ENCODE data around the gene DLL3. TPM values are rescaled to one million over a fixed set of nuclear protein-coding genes. Genes with fewer than 3 reads are reported as not detected.
"Not testable (repeated sequence)": the region's sequence is repeated elsewhere in the genome, so short reads cannot be mapped to it uniquely, and the experiment has no call there.

DLL3 gene
- total RNA-seq, 4 donors from 2014 or later, result not detected

DNA sequence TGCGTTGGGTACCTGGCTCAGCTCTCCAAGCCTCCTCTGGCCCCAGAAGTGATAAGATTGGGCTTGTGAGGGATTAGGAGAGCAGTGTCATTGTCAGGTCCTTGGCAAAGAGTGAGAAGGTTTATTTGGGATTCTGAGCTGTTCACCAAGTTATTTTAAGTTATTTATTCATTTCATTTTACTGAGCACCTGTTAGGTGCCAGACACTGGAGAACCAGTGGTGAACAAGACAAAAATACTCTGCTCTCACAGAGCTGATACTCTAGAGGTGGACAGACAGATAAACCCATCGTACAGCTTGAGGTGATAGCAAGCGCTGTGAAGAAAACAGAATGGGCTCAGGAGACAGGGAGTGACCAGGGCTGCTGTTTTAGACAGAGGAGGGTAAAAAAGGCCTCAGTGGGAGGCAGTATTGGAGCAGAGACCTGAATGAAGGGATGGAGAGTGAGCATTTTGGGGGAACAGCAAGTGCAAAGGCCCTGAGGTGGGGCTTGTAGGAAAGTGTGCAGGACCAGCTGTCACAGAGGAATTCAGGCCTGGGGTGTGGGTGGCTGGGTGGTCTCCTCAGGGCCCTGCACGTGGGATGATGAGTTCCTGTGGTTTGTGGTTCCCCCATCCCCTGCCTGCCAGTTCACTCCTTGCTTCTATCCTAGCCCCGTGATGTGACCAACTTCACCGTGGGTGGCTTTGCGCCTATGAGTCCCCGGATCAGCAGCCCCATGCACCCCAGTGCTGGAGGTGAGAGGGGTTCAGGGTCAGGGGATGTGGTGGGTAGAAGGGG lies 26.8 kb upstream of the DLL3 start:
- no peak for TF ChIP-seq CTCF (IDR thresholded peaks at IDR 0.05)
- no peak for TF ChIP-seq EP300 (IDR thresholded peaks at IDR 0.05)
- no peak for TF ChIP-seq POLR2A (IDR thresholded peaks at IDR 0.05)
- Histone ChIP-seq H3K36me3 (peaks cover 3 to 100% (median 37%) of the 10 kb centered on the region in 3 donors), H3K27me3 (no peaks in the 10 kb centered on the region), H3K9me3 (no peaks in the 10 kb centered on the region), H3K4me1 (no peaks in the 10 kb centered on the region), H3K4me3 (no peak overlapping the region), H3K27ac (no peak overlapping the region)
- DNase-seq (ENCODE audit: low spot score in 2 of 2), result no peak
- WGBS, 2 donors, result 80 to 85% methylated on average over 8 of the region's 8 CpGs

DNA sequence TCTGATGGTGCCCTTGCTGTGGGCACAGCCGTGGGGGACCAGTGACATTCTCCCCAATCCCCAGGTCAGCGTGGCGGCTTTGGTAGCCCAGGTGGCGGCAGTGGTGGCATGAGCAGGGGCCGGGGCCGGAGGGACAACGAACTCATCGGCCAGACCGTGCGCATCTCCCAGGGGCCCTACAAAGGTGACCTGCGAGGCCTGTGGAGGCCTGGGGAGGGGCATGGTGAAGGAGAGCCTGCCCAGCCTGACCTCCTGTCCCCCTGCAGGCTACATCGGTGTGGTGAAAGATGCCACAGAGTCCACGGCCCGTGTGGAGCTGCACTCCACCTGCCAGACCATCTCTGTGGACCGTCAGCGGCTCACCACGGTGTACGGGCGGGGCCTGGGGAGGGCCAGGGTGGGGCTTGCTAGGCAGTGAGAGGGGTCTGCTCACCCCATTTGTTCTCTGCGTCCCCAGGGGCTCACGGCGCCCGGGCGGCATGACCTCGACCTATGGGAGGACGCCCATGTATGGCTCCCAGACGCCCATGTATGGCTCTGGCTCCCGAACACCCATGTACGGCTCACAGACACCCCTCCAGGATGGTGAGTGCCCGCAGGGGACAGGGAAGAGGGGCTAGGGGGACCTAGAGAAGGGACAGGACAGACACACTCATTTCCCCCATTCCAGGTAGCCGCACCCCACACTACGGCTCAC lies 25.9 kb upstream of the DLL3 start:
- DNase-seq (ENCODE audit: low spot score in 2 of 2), result no peak
- TF ChIP-seq POLR2A (IDR thresholded peaks at IDR 0.05) (no peak), EP300 (IDR thresholded peaks at IDR 0.05) (no peak), CTCF (IDR thresholded peaks at IDR 0.05) (no peak)
- H3K27me3 ChIP-seq, result no peaks in the 10 kb centered on the region
- 84 to 86% methylated on average over 24 to 31 of the region's 32 CpGs for WGBS, 2 donors
- no peaks in the 10 kb centered on the region for H3K4me1 ChIP-seq
- no peak overlapping the region for H3K27ac ChIP-seq
- peaks cover 3 to 98% (median 32%) of the 10 kb centered on the region in 3 donors for H3K36me3 ChIP-seq
- H3K9me3 ChIP-seq, result no peaks in the 10 kb centered on the region
- no peak overlapping the region for H3K4me3 ChIP-seq

DNA sequence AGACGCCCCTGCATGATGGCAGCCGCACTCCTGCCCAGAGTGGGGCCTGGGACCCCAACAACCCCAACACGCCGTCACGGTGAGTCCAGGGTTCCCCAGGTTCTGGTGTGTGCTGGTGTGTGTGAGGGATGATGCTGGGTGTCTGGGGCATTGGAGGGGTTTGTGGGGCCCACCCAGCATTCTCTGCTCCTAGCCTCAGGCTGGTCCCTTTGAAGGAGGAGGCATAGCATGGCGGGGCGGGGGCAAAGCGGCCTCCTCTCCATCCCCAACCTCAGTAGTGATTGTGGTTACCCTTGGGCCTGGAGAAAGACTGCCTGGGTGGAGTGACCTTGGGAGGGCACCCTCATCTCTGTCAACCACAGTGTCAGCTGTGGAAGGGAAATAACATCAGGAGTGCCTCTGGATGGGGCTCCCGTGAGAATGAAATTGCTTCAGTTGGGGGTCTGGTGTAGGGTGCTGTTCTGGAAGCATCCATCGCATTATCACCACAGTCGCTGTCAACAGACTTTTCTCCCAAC lies 25.2 kb upstream of the DLL3 start:
- H3K9me3 ChIP-seq, result no peaks in the 10 kb centered on the region
- H3K27ac ChIP-seq, result no peak overlapping the region
- WGBS, 2 donors, result 78 to 90% methylated on average over 7 to 11 of the region's 11 CpGs
- no peak for DNase-seq (ENCODE audit: low spot score in 2 of 2)
- H3K4me1 ChIP-seq, result no peaks in the 10 kb centered on the region
- no peak overlapping the region for H3K4me3 ChIP-seq
- H3K36me3 ChIP-seq, result peaks cover 3 to 92% (median 28%) of the 10 kb centered on the region in 3 donors
- H3K27me3 ChIP-seq, result no peaks in the 10 kb centered on the region
- TF ChIP-seq EP300 (IDR thresholded peaks at IDR 0.05), result no peak
- TF ChIP-seq POLR2A (IDR thresholded peaks at IDR 0.05), result no peak
- TF ChIP-seq CTCF (IDR thresholded peaks at IDR 0.05), result no peak

- H3K4me1 ChIP-seq, result no peaks in the 10 kb centered on the region
- WGBS, 2 donors, result 42 to 50% methylated on average over 9 of the region's 9 CpGs
- no peak overlapping the region for H3K27ac ChIP-seq
- peak in 1 of 2 donors; percentile 46 for DNase-seq (ENCODE audit: low spot score in 2 of 2)
- TF ChIP-seq POLR2A (IDR thresholded peaks at IDR 0.05) (no peak), EP300 (IDR thresholded peaks at IDR 0.05) (no peak), CTCF (IDR thresholded peaks at IDR 0.05) (peak; percentile 62 to 79 (median 73))
- H3K27me3 ChIP-seq, result no peaks in the 10 kb centered on the region
- H3K36me3 ChIP-seq, result peaks cover 3 to 85% (median 22%) of the 10 kb centered on the region in 3 donors
- H3K9me3 ChIP-seq, result no peaks in the 10 kb centered on the region
- no peak overlapping the region for H3K4me3 ChIP-seq
These were observed 24.6 kb upstream of the DLL3 start for GRCh38 chr19:39474139-39474620.

DNA sequence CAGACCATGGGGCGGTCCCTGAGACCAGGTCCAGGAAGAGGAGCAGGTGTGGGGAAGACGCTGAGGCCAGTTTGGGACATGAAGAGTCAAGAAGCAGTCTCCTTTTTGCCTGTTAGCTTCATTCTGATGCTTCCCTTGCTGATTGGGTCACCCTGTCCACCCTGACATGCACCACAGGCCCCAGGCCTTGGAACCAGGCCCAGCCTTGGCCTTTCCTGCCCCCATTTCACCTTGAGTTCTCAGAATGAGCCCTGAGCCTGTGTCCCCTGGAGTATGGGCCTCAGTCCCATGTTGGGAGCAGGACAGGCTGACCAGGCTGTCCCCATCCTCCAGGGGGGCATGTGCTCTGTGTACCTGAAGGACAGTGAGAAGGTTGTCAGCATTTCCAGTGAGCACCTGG lies 23.0 kb upstream of the DLL3 start:
- peaks cover 0 to 8% (median 6%) of the 10 kb centered on the region in 4 donors for H3K4me1 ChIP-seq
- WGBS, 2 donors, result 75 to 86% methylated on average over 2 of the region's 2 CpGs
- no peak for DNase-seq (ENCODE audit: low spot score in 2 of 2)
- TF ChIP-seq EP300 (IDR thresholded peaks at IDR 0.05), result no peak
- TF ChIP-seq CTCF (IDR thresholded peaks at IDR 0.05), result no peak
- no peak for TF ChIP-seq POLR2A (IDR thresholded peaks at IDR 0.05)
- no peak overlapping the region for H3K4me3 ChIP-seq
- no peak overlapping the region for H3K27ac ChIP-seq
- H3K9me3 ChIP-seq, result no peaks in the 10 kb centered on the region
- no peaks in the 10 kb centered on the region for H3K27me3 ChIP-seq
- peaks cover 0 to 70% (median 12%) of the 10 kb centered on the region in 3 donors for H3K36me3 ChIP-seq

DNA sequence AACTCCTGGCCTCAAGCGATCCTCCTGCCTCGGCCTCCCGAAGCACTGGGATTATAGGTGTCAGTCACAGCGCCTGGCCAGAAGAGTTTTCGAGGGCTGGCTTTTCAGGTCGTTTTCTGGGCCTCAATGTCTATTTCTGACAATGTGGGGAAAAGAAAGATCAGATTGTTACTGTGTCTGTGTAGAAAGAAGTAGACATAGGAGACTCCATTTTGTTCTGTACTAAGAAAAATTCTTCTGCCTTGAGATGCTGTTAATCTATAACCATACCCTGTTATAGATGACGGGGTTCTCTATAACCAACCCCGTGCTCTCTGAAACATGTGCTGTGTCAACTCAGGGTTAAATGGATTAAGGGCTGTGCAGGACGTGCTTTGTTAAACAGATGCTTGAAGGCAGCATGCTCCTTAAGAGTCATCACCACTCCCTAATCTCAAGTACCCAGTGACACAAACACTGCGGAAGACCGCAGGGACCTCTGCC lies 19.4 kb upstream of the DLL3 start:
- not testable (repeated sequence) for H3K27me3 ChIP-seq; H3K27ac ChIP-seq; H3K4me3 ChIP-seq; DNase-seq (ENCODE audit: low spot score in 2 of 2); H3K9me3 ChIP-seq
- WGBS, 2 donors, result 72 to 77% methylated on average over 11 of the region's 11 CpGs
- Histone ChIP-seq H3K4me1 (peaks cover 0 to 23% (median 15%) of the 10 kb centered on the region in 4 donors), H3K36me3 (peaks cover 0 to 52% (median 0%) of the 10 kb centered on the region in 3 donors)

Measured in tibial nerve (tissue), 4 donors.